ENCODE results near the gene RSPH10B2.
A peak's percentile ranks its signal among the peaks of the same experiment; 100 is the strongest.
"Not testable (repeated sequence)": the region's sequence is repeated elsewhere in the genome, so short reads cannot be mapped to it uniquely, and the experiment has no call there.

The RSPH10B2 gene

DNA sequence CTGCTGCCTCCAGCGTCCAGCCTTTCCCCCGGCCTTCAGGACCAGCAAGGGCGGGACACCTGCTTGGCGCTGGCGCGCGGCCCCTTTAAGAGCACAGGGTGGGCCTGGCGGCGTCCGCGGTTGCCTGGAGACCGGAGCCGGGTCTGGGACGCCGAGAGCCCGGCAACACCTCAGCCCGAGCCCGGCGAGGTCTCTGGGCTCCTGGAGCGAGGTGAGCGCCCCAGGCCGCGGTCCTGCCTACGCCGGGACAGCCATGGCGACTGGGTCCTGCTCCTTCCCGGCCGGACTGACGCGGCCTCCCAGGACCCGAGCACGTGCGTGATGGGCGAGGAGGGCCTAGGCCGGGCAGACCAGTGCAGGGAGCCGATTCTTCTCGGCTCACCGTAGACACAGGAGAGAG lies at the start of gene RSPH10B2:
Gene RSPH10B2, plus strand, starts transcription at position 140 of the 400 bp plus-strand sequence. CDS start 3,575 bp downstream, outside the sequence.
- not testable (repeated sequence) for DNase-seq

DNA sequence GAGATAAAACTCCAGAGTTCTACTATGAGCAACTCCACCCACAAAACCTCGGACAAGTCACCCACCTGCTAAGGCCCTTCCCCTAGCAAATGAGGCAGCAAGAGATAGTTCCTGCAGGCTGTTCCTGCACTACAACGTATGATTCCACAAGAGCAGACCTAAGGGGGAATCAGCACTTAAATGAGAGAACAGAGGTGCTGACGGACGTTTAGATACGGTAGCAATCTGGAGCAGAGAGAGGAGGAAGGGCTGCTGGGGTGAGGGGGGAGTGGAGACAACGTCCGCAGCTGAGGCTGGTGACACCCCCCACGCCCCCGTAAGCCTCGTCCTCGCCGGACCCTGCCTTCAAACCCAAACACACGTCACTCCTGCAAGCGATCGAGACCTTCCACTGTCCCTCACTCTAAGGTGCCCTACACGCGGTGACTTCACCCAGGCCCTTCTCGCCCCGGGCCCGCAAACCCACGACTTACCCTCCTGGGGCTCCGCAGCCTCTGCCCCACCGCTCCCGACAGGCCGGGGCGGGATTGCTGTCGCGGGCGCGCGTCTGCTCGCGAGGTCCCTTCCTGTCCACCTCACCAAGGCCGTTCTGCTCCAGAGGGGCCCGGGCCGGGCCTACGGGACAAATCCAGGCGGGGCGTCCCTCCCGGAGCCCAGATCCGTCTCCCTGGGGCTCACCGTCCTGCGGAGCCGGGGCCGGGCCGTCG lies 47.8 kb upstream of the RSPH10B2 start:
- DNase-seq: no peak

DNA sequence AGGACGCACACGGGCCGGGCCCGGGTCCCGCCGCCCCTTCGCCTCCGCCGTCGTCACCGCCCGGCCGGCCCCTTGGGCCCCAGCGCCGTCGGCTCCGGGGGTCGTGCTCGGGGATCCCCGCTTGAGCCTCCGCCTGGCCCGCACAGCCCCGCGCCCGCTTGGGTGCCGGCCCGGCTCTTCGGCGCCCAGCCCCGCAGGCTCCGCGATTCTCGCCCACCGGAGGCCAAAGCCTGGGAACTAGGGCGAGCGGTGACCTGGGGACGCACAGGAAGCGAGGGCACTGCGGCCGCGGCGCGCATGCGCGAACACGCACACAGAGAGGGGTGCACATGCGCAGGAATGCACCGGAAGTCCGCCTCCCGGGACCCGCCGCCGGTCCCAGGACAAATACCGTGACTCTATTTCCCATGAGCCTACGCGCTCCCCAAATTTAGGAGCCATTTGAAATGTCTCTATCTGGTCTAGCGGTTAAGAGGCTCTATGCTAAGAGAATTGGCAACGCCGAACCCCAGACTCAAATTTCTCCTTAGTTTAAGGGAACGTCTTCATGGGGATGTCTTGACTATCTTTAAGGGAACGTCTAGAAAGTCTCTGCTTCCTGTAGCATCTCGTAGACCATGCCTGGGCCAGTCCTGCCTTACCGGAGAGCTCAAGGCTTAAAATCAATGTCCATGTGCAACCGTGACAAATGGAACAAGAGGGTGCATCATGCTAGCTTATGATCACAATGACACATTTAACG lies 47.1 kb upstream of the RSPH10B2 start, which contains the start of gene ZNF12:
Gene ZNF12, minus strand, starts transcription at position 282 of the 742 bp plus-strand sequence. CDS start 1,774 bp downstream, outside the sequence.
- DNase-seq: peak; percentile 85 to 86

DNA sequence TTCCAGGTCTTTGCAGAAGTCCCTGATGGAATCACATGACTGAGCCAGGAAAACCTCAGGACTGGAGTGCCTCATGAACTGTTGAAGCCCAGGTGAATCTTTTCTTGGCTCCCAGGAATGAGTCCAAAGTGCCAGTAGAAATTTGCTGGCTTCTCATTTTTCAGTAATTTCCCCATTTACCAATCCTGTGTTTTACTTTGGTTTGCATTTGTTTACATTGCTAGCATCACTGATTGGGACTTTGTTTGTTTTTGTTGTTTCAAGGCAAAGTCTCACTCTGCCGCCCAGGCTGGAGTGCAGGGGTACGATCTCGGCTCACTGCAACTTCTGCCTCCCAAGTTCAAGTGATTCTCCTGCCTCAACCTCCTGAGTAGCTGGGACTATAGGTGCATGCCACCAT lies 45.6 kb upstream of the RSPH10B2 start:
- DNase-seq: no peak

DNA sequence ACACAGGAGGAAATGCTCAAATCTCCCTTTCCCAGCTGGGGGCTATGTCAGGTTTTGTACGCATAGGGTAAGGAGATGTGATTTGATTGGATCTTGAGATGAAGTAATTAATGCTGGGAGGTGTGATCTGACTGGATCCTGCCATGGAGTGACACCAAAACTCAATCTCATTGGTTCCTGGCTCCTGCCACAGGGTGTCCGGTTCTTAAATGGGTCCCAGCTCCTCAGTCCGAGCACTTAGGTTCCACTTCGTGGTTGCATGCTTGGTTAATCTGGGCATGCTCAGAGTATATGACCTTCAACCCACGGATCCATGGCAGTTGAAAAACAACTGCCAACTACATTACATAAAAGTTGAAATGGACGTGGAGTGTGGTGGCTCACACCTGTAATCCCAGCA lies 44.1 kb upstream of the RSPH10B2 start:
- DNase-seq: no peak

DNA sequence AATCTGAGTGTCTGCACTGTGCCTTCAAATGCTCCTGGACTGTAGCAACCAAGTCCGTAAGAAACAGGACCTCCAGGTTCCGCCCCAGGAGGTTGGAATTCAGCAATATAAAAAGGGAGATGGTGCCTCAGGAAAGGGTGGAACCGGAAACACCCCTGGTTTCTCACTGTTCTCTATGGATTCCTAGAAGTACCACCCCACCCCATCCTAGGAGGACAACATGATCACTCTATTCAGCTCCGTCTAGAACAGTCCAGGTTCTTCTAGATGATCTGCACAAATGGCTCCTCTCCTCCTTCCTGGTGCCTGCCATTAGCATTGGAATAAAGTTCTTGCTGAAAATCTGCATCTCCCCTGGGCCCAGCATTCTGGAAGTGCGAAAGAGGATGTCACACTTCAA lies 39.5 kb upstream of the RSPH10B2 start:
- DNase-seq: no peak

DNA sequence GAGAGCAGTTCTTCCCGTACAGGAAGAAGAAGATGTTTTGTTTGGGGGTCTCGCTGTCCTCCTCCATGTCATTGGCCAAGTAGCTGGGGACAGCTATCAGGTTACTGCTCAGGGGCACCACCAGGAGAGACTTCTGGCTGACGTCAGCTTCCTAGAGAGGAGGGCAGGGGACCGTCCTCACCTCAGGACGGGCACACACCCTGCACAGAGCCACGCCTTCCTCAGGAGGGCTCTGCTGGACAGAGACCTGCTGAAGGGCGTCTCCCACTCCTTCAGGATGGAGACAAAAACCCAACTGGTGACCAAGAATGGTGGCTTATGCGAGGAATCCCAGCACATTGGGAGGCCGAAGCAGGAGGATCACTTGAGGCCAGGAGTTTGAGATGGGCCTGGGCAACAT lies 38.0 kb upstream of the RSPH10B2 start:
- DNase-seq: not testable (repeated sequence)

DNA sequence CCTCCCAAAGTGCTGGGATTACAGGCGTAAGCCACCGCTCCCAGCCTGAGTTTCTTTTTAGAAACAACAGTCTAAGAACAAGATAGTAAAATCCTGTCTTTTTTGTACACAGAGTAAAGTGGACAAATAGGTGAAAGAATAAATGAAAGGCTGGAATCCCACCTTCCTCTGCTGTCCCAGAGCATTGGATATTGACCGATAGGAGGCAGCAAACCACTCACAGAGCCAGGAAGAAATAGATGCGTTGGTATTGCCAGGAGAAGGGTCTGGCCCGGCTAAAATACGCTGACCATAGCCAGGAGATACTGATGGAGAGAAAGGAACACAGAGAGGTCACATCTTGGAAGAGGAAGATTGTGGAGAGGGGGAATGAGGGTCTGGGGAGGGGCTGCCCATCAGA lies 35.8 kb upstream of the RSPH10B2 start:
- DNase-seq: no peak

DNA sequence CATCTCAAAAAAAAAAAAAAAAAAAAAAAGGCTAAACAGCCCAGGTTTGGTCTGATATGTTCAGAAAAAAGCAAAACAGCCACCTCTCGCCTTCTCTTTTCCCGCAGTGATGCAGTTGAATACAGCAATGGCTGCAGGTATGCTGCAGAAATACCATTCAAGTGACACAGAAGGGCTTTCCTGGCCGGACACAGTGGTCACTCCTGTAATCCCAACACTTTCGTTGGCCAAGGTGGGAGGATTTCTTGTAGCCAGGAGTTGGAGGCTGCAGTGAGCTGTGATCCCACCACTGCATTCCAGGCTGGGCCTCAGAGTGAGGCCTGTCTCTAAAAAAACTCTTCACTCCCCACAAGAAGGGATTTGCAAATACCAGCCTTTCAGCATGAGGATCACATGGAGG lies 29.6 kb upstream of the RSPH10B2 start:
- DNase-seq: not testable (repeated sequence)

DNA sequence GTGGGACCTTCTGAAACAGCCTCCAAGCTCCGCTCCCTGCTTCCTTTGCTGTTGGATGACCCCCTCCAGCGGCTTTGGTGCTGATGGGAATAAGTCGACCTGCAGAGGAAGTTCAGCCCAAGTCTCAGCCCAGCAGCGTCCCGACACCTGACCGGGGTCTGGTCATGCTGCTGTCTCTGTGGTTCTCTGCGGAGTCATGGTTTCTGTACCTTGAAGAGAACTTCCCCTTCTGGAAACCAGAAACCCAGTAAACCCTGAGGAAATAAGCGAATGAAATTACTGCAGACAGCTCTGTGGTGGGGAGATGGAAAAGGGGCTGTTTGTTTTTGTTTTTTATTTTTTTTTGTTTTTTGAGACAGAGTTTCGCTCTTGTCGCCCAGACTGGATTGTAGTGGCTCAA lies 28.9 kb upstream of the RSPH10B2 start:
- DNase-seq: no peak

DNA sequence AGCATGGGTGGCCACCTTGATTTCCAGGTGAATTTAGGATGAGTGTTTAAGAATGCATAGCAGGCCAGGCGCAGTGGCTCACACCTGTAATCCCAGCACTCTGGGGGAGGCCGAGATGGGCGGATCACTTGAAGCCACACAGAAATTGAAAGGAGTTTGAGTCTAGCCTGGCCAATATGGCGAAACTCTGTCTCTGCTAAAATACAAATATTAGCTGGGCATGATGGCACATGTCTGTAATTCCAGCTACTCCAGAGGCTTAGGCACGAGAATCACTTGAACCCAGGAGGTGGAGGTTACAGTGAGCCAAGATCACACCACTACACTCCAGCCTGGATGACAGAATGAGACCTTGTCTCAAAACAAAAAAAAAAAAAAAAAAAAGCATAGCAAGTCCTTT lies 27.6 kb upstream of the RSPH10B2 start:
- not testable (repeated sequence) for DNase-seq

DNA sequence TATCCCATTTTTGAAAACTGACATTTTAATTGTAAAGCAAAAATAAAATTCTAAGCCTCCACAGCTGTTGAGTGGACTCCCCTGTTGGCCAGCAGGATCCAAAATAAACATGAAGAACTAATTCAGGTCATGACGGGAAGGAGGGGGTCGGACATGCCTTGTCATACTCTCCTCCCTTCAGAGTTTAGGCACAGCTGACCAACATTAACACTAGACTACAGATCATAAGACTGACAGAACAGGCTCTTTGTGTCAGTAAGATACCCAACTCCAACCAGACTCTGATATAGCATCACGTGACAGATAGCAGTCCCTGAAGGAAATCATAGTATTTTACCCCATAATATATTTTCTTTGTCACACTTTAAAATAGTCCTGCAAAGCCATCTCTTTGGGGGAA lies 26.2 kb upstream of the RSPH10B2 start:
- DNase-seq: no peak

DNA sequence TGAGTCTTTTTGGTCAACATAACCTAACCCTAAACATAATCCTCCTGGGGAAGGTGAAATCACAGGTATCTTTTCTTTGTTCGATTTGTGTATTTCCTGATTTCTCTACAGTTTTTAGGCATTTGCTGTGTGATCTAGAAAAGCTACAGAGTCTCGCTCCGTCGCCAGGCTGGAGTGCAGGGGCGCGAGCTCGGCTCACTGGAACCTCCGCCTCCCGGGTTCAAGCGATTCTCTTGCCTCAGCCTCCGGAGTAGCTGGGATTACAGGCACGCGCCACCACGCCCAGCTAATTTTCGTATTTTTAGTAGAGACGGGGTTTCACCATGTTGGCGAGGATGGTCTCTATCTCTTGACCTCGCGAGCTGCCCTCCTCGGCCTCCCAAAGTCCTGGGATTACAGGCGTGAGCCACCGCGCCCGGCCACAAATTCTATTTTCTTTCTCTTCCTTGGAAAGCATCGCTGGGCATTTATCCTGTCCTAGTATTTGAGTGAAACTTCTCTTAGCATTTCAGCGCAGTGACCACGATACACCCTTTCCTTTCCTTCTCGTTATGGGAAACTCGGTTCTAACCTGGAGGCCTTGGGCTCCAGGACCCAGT lies 24.9 kb upstream of the RSPH10B2 start:
- DNase-seq: not testable (repeated sequence)

DNA sequence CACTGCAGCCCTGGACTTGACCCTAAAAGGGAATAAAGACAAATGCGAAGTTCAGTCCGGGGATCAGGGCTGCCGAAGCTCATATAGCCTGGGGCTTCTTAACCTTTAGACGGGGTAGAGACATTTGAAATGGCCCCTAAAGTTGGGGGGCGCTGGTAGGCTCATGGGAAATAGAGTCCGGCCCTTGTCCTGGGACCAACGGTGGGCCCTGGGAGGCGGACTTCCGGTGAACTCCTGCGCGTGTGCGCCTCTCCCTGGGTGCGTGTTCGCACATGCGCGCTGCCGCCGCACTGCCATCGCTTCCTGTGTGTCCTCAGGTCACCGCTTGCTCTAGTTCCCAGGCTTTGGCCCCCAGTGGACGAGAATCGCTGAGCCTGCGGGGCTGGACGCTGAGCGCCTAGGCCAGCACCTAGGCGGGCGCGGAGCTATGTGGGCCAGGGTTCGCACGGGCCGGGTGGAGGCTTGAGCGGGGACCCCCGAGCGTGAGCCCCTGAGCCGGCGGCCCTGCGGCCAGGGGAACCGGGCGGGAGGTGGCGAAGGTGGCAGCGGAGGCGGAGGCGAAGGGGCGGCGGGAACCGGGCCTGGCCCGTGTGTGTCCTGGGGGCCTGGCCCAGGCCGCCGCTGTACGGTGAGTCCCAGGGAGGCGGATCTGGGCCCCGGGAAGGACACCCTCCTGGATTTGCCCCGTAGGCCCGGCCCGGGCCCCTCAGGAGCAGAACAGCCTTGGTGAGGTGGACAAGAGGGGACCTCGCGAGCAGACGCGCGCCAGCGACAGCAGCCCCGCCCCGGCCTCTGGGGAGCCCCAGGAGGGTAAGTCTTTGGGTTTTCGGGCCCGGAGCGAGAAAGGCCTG lies 24.2 kb upstream of the RSPH10B2 start:
- DNase-seq: peak; percentile 89 to 93

DNA sequence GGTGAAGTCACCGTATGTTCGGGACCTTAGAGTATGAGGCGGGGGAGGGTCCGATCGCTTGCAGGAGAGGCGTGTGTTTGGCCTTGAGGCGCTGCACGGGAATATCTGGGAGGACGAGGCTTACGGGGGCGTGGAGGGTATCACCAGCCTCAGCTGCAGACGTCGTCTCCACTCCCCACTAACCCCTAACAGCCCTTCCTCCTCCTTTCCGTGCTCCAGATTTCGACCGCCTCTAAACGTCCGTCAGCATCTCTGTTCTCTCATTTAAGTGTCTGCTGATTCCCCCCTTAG lies 23.6 kb upstream of the RSPH10B2 start:
- no peak for DNase-seq

DNA sequence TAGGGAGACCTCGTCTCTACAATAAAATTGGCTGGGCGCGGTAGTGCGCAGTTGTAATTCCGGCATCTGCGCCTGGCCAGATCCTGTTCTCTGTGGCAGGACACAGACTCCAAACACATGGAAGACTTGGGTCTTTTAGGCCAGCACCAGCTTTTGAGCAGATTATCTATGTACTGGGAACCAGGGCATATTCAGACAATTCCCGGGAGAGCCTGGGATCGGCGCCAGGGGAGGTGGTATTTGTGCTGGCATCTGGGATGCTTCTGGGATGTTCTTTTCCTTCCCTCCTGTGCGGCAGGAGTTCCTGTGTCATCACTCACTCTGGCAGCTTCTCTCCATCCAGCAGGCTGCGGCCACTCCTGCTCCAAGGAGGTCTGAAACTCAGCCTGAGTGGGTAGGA lies 15.5 kb upstream of the RSPH10B2 start:
- not testable (repeated sequence) for DNase-seq

DNA sequence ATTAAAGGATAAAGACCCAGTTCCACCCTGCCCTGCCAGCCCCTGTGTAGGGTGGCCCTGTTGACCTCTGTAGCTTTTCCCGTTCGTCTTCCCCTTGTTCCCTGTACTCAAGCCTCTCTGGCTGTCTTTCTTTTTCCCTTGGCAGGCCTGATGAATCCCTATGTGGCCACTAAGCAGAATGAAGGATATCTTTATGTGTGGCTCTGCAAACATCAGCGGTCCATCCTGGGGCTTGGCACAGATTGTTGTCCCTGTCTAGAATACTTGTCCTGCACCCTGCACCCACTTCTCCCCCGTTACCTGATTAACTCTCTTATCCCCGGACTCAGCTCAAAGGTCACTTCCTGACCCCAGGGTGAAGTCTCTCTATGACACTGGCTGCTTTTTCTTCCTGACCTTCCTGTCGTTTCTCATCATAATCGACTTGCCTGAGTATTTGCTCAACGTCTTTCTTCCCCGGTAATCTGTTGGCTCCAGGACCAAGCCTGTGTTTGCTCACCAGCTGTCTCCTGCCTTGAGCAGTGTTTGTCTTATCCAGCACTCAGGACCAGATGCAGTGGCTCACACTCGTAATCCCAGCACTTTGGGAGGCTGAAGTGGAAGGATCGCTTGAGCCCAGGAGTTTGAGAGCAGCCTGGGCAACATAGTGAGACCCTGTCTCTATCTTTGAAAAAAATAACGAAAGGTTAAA lies 9.3 kb upstream of the RSPH10B2 start:
- DNase-seq: not testable (repeated sequence)

DNA sequence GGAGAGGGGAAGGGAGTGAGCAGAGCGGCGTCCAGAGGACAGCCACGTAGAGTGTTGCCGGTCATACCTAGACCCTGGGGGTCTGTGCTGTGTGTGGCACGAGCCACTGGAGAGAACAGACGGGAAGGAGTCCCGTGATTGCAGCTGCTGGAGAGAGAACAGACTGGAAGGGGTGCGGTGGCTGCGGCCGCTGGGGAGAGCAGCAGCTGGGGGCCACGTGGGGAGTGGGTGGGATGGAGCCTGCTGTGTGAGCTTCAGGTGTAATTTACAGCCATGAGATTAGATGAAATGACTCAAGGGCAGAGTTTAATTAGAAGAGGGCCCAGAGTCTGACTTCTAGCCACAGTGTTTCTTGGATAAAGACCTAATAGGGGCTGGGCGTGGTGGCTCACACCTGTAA lies 4.6 kb upstream of the RSPH10B2 start:
- DNase-seq: not testable (repeated sequence)

DNA sequence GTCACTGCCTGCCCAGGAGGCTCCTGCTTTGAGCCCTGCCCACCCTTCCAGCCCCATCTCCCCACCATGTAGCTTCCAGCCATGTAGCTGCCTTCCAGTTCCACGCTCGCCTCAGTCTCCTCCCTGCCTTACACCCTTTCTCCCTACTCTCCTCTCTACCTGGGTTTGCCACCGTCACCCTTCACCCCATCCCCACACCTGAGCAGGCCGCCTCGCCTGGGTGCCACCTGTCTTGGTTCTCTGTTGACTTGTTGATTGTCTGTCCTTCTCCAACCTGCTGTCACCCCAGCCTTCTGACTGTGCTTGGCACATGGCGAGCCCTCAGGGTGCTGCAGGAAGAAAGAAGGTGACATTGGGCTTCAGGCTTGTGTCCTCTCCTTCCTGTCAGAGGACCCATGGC lies 3.7 kb upstream of the RSPH10B2 start:
- not testable (repeated sequence) for DNase-seq

DNA sequence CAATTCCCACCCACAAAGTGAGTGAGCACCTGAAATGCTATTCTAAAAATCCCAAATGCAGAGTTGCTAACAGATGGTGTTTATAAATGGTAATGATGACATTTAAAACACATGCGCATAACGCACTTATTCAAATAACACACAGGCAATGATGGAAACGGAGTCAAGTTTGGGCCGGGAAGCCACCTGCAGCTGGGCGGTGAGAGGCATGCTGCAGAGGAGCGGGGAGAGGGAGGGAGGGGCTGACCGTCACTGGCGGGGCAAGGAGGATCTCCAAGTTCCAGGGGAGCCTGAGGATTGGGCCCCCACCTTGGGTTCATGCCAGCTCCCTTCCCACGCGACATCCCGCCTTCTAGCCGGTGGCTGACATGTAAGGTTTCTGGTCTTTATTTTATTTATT lies 7.3 kb downstream of the RSPH10B2 start:
- DNase-seq: not testable (repeated sequence)

DNA sequence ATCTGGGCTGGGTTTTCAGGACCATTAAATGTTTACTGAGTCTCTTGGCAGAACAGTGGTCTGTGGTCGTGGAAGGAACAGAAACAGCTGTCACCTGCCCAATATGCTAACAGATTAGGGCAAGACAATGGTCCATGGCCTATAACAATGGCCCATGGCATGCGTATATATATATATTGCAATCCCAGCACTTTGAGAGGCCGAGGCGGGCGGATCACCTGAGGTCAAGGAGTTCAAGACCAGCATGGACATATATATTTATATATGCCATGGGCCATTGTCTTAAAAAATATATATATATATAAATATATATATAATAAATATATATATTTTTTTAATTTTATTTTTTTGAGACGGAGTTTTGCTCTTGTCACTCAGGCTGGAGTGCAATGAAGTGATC lies 27.7 kb downstream of the RSPH10B2 start:
- DNase-seq: not testable (repeated sequence)

DNA sequence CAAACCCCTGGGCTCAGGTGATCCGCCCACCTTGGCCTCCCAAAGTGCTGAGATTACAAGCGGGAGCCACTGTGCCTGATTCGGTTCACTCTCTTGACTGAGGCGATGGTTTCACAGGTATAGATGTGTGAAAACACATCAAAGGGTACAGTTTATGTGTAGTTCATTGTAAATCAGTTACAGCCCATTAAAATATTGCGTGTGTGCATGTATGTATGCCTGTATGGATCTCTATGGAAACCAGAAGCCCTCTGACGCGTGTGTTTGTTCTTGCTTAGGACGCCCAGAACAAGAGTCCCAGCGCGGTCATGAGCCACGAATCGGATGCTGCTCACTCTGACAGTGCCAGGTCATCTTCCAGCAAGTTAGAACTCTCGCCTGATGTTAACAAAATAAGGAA lies 35.5 kb downstream of the RSPH10B2 start:
- DNase-seq: not testable (repeated sequence)

Measured in hippocampal formation (tissue), 2 donors.